ENCODE measurements around the gene DTHD1.

GRCh38 chr4:36317721-36318120 is 36.3 kb downstream of the DTHD1 start:
- no peak for TF ChIP-seq CTCF (IDR thresholded peaks at IDR 0.05)
- no peak for TF ChIP-seq EP300 (IDR thresholded peaks at IDR 0.05)

Measured in sigmoid colon (tissue), 4 donors.